Smooth muscle cell (in vitro differentiated cells): Measurements from ENCODE around the gene TBC1D12. TPM values are rescaled to one million over a fixed set of nuclear protein-coding genes. Genes with fewer than 3 reads are reported as not detected.

ENCODE experiments used
- DNase-seq: peaks from one replicate; lab custom pipeline; 2025; ENCODE audit not compliant: unreplicated experiment; lab: John Stamatoyannopoulos, UW
- H2AFZ ChIP-seq: fragments of 200-600 bp; sonication (generic); 2 replicates; pipeline ENCODE4 v1.6.0; 2016; ENCODE audit warnings: antibody characterized with exemption, low read depth, mild to moderate bottlenecking
- H3F3A ChIP-seq: fragments of 200-600 bp; sonication (generic); 2 replicates; pipeline ENCODE4 v1.6.0; 2017; ENCODE audit warnings: antibody characterized with exemption, low read depth
- H3K27ac ChIP-seq: fragments of 200-600 bp; sonication (generic); 2 replicates; pipeline ENCODE4 v1.5.1; 2016; ENCODE audit warnings: low read depth, mild to moderate bottlenecking
- H3K27me3 ChIP-seq: fragments of 200-600 bp; sonication (generic); 2 replicates; pipeline ENCODE4 v1.6.1; 2016; ENCODE audit warnings: low read depth, mild to moderate bottlenecking
- H3K36me3 ChIP-seq: fragments of 200-600 bp; sonication (generic); 2 replicates; pipeline ENCODE4 v1.5.1; 2016; ENCODE audit warnings: low read depth
- H3K4me1 ChIP-seq: fragments of 200-600 bp; sonication (generic); 2 replicates; pipeline ENCODE4 v1.5.1; 2016; ENCODE audit warnings: low read depth
- H3K4me2 ChIP-seq: fragments of 200-600 bp; sonication (generic); 2 replicates; pipeline ENCODE4 v1.6.0; 2016; ENCODE audit warnings: mild to moderate bottlenecking
- H3K4me3 ChIP-seq: fragments of 200-600 bp; sonication (generic); 2 replicates; pipeline ENCODE4 v1.5.1; 2016; ENCODE audit warnings: mild to moderate bottlenecking
- H3K79me2 ChIP-seq: fragments of 200-600 bp; sonication (generic); 2 replicates; pipeline ENCODE4 v1.6.0; 2016; ENCODE audit warnings: low read depth, mild to moderate bottlenecking
- H3K9ac ChIP-seq: fragments of 200-600 bp; sonication (generic); 2 replicates; pipeline ENCODE4 v1.6.0; 2016; ENCODE audit warnings: low read depth
- H3K9me3 ChIP-seq: fragments of 200-600 bp; sonication (generic); replicated peaks from 2 replicates; pipeline ENCODE4 v1.5.1; 2016; ENCODE audit warnings: low read depth
- H4K20me1 ChIP-seq: fragments of 200-600 bp; sonication (generic); 2 replicates; pipeline ENCODE4 v1.6.0; 2016; ENCODE audit warnings: low read depth
- WGBS: methylation state at CpG from one replicate; pipeline ENCODE4 v1.1.7; 2016; ENCODE audit warnings: low lambda C conversion rate; 5-methylcytosine and 5-hydroxymethylcytosine counted together
- polyA plus RNA-seq: library from polyadenylated mRNA; unstranded; fragments of >200 nt; fragmentation: Nextera tagmentation; extraction: Ambion mirVana; gene quantifications from 2 replicates; pipeline ENCODE4 v1.2.1, GENCODE V29; 2016
- total RNA-seq: library from RNA; depleted of rRNA; stranded (reverse); fragments of >200 nt; gene quantifications from 2 replicates; pipeline ENCODE4 v1.2.3, GENCODE V29; 2014
- TF ChIP-seq, protein P1 (sequence below): fragments of 200-600 bp; sonication (generic); IDR thresholded peaks from 2 replicates; pipeline ENCODE4 v1.5.1; 2017; ENCODE audit warnings: borderline replicate concordance, mild to moderate bottlenecking, antibody characterized with exemption; ENCODE audit not compliant: insufficient read depth, poor library complexity, severe bottlenecking

Gene TBC1D12
- total and polyA plus RNA-seq, 2 experiments from 2014 or later: 3.8 to 9.4 TPM

DNA sequence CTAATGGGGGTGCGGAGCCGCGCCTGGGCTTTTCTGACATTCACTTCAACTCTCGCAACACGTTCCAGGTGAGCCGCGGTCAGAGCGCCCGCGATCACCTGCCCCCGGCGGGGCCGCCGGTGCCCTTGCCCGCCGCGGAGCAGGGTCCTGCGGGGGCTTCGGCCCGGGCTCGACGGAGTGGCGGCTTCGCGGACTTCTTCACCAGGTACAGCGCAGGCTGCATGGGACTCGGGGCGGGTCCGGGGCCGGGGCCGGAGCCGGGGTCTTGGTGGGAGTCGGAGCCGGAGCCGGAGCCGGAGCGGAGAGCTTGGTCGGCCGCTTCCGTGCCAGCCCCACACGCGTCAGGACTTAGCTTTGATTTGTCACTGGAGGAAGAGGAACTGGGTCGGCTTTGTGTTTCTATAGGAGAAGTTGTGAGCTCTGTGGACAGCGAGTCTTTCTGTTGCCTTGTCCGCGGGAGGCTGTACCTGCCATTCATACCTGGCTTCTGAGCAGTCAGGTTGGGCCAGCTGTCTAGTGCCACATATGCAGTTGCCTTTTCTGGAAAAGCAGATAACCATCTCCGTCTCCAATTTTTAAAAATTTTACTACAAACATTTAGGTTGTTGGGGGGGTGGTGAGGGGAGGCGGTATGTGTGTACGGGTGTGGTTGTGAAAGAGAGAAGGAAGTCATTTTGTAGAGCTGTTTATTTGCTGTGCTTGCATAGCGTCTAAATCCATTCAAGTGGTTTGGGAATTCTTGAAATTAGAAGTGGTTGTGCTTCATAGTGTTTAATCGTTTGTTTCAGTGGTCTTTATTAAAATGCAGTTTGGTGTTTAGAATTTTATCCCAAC, 1.3 kb downstream of the TBC1D12 start:
- H3K27ac ChIP-seq: peak overlapping the region; percentile 88
- DNase-seq: peak; percentile 42
- H3K79me2 ChIP-seq: peaks cover 50% of the 10 kb centered on the region
- peaks cover 4% of the 10 kb centered on the region for H3K4me1 ChIP-seq
- peak overlapping the region; percentile 99 for H3K4me2 ChIP-seq
- peak overlapping the region; percentile 76 for H3K9ac ChIP-seq
- TF ChIP-seq, protein P1, sequence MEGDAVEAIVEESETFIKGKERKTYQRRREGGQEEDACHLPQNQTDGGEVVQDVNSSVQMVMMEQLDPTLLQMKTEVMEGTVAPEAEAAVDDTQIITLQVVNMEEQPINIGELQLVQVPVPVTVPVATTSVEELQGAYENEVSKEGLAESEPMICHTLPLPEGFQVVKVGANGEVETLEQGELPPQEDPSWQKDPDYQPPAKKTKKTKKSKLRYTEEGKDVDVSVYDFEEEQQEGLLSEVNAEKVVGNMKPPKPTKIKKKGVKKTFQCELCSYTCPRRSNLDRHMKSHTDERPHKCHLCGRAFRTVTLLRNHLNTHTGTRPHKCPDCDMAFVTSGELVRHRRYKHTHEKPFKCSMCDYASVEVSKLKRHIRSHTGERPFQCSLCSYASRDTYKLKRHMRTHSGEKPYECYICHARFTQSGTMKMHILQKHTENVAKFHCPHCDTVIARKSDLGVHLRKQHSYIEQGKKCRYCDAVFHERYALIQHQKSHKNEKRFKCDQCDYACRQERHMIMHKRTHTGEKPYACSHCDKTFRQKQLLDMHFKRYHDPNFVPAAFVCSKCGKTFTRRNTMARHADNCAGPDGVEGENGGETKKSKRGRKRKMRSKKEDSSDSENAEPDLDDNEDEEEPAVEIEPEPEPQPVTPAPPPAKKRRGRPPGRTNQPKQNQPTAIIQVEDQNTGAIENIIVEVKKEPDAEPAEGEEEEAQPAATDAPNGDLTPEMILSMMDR: no peak
- no peaks in the 10 kb centered on the region for H3K27me3 ChIP-seq
- no peaks in the 10 kb centered on the region for H3K36me3 ChIP-seq
- H4K20me1 ChIP-seq: peaks cover 46% of the 10 kb centered on the region
- 3% methylated on average over 51 of the region's 51 CpGs for WGBS
- peak overlapping the region; percentile 99 for H3K4me3 ChIP-seq
- no peaks in the 10 kb centered on the region for H3F3A ChIP-seq
- peak overlapping the region; percentile 80 for H2AFZ ChIP-seq
- no peaks in the 10 kb centered on the region for H3K9me3 ChIP-seq

DNA sequence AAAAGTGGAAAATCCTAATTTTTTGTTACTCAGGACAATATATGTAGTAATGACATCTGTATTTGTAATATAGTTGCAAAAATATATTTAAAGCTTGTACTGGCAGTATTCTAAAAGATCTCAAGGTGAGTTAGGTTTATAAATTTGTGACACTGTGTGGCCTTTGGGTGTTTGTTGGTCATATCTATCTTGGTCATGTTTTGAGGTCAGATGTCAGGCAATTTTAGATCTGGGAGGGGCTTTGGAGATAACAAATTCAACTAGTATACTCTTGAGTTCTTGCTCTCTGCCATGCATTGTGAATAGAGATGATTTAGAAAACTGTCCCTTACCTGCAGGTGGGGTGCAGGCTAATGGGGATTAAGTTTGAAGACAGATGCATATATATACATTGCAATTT, 3.1 kb downstream of the TBC1D12 start:
- TF ChIP-seq, protein P1: no peak
- peak overlapping the region; percentile 99 for H3K4me3 ChIP-seq
- H3K27me3 ChIP-seq: no peaks in the 10 kb centered on the region
- no peak overlapping the region for H3K9ac ChIP-seq
- peaks cover 4% of the 10 kb centered on the region for H3K4me1 ChIP-seq
- no peaks in the 10 kb centered on the region for H3F3A ChIP-seq
- H3K9me3 ChIP-seq: no peaks in the 10 kb centered on the region
- no peaks in the 10 kb centered on the region for H3K36me3 ChIP-seq
- H4K20me1 ChIP-seq: peaks cover 64% of the 10 kb centered on the region
- no peak overlapping the region for H2AFZ ChIP-seq
- no peak overlapping the region for H3K4me2 ChIP-seq
- H3K79me2 ChIP-seq: peaks cover 66% of the 10 kb centered on the region
- no peak for DNase-seq
- H3K27ac ChIP-seq: no peak overlapping the region

DNA sequence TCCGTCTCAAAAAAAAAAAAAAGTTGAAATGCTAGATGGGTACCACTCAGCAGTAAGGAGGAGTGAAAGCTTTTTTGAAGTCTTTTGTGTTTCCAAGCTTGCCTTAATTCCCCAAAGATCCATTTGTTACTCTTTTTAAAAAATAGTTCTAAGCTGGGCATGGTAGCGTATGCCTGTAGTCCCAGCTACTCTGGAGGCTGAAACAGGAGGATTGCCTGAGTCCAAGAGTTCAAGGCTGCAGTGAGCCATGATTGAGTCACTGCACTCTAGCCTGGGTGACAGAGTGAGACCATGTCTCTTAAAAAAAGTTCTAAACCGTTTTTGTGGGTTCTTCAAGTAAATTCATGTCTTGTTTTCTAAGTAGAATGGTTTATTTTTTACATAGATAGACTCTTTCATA, 5.3 kb downstream of the TBC1D12 start:
- Histone ChIP-seq H3K4me2 (no peak overlapping the region), H3F3A (no peaks in the 10 kb centered on the region), H3K27me3 (no peaks in the 10 kb centered on the region), H3K4me1 (peaks cover 4% of the 10 kb centered on the region), H3K27ac (no peak overlapping the region), H2AFZ (no peak overlapping the region), H3K9me3 (no peaks in the 10 kb centered on the region), H3K79me2 (peaks cover 84% of the 10 kb centered on the region), H3K4me3 (no peak overlapping the region), H3K36me3 (no peaks in the 10 kb centered on the region), H4K20me1 (peaks cover 87% of the 10 kb centered on the region), H3K9ac (no peak overlapping the region)
- TF ChIP-seq, protein P1: no peak
- no peak for DNase-seq
- 92% methylated on average over 3 of the region's 3 CpGs for WGBS
